Muscle of arm (tissue), 12 donors: Measurements from ENCODE around the gene SNX33. TPM values are rescaled to one million over a fixed set of nuclear protein-coding genes. Genes with fewer than 3 reads are reported as not detected.

Experiments used
- DNase-seq: peaks from one replicate; pipeline ENCODE4 v3.0.0-alpha.2; 2013
- polyA plus RNA-seq, 12 donors: library from polyadenylated mRNA; unstranded; fragments of 120-200 nt; gene quantifications; one replicate each; pipeline ENCODE4 v1.2.1, GENCODE V29; 2013; ENCODE audit not compliant: insufficient read length in 12 of 12

The SNX33 gene
- polyA plus RNA-seq, 12 donors = 12.3 to 22.7 (median 15.0) TPM; not detected in 1

DNA sequence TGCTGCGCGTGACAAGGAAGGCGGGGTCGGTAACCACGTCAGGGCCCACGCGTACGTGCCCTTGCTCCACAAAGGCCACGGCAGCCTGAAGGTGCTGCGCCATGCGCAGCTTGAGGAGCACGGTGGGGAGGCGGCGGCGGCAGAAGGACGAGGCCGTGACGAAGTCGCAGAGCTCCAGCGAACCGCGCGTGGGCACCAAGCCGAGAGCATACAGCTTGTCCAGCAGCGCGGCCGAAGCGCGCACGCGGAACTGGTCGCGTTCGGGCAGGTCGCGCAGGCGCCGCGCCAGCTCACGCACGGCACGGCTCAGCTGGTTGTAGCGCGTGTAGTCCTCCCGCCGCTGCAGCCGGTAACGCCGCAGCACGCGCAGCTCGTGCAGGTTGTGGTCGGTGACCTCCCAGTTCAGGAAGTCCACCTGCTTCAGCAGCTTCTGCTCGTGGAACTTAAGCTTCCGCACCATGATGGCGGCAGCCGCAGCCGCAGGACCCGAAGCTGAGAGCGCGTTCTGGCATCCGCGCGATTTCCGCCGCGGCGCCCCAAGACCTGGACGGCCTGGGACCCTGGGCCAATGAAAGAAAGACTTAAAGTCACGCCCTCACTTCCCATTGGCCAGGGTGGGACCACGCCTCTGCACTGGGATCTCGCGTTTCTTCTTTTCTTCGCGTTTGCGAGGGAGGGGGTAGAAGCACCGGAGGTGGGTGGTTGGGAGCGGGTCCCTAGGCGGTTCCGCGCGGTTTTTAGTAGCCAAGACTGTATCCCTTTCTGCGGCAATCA lies 7.8 kb upstream of the SNX33 start, which contains the start of gene IMP3:
IMP3 (minus strand) TSS at position 516 of the 774 bp plus-strand sequence; CDS start at position 460, 56 bp downstream.
- peak; percentile 98 for DNase-seq

DNA sequence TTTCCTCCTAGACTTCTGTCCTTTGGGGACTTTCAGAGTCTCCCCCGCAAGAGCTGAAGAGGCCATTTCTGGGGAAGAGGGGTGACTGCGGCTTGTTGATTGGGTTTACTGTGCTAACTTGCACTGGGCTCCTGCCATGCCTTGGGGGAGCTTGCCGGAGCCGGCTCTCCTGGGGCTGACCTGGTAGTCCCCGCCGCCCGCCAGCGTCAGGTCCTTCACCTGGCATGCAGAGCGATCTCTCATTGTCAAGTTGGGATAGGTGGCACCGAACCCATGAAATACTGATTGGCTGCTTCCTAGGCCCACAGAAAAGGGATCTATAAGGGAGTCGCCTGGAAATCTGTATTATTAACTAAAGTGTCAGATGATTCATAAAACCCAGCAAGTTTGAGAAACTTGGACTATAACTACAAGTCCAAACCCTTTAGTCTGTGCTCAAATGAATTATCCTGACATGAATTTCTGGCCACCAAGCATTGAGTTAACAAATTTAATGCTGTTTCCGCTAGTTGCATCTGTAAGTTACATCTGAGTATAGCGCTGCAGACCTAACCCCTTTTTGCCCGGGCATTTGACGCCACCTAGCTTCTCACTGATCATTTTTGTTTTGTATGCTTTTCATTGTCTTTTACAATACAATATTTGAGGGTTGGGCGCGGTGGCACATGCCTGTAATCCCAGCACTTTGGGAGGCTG lies 7.1 kb upstream of the SNX33 start:
- no peak for DNase-seq

DNA sequence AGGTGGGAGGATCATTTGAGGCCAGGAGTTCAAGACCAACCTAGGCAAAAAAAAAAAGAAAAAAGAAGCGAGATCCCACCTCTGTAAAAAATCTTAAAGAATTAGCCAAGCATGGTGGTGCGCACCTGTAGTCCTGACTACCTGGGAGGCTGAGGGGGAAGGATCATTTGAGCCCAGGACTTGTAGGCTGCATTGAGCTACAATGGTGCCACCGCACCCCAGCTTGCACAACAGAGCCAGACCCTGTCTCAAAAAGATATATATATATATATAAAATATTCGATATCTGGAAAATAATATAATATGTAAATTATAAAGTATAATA lies 6.6 kb upstream of the SNX33 start:
- DNase-seq = no peak

DNA sequence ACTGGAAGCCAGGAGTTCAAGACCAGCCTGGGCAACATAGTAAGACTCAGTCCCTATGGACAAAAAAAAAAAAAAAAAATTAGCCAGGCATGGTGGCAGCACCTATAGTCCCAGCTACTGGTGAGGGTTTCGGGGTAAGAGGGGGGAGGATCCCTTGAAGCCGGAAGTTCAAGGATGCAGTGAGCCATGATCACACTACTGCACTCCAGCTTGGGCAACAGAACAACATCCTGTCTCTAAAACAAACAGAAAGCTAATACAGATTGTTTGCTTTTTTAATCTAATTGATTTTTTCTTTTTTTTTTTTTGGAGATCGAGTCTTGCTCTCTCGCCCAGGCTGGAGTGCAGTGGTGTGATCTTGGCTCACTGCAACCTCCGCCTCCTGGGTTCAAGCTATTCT lies 6.1 kb upstream of the SNX33 start:
- DNase-seq = no peak

DNA sequence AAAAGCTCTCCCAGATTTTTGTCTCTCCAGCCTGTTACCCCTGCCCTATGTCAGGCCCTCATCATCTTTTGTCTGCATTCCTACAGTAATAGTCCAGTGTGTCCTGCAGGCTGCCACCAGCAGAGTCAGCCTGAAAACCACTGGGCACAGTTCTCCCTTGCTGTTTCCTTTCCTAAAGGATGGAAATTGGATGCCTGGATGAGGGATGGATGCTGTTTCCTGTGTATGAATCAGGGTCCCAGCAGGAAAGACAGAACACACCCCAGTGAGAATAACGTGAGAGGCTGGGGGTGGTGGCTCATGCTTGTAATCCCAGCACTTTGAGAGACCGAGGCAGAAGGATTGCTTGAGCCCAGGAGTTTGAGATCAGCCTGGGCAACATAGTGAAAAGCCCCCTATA lies 3.3 kb upstream of the SNX33 start:
- no peak for DNase-seq

DNA sequence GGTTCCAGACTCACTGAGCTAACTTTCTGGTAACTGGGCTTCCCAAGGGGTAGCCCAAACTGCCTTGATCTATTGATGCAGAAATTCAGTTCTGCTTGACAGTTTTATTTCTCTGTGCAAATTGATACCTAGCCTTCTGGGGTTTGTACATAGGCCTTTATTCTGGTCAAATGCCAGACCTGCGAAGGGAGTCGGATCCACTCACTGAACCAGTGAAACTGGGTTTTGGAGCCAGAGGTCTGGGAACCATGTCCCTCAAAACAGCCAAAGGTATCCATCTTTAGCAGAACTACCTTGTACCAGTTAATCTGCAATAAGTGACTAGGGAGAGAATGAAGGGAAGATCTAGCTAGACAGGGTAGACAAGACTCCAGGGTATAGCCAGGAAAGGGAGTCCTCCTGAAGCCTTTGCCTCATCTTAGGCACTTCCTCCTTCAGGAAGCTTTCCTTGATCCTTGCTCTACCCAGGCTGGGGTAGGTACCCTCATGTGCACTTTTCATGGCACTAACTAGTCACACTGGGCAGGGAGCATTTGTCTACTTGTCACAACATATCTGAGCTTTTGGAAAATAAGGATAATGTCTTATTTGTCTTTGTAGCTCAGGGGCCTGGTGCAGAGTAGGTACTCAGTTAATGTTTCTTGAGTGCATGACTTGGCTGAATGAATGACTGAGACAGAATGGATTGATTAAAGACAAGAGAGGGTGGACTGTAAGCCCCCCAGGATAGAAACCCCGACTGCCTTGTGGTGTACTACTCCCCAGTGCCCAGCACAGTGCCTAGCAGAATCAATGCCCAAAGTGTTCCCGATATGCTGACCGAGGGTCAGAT lies 1.4 kb upstream of the SNX33 start:
- no peak for DNase-seq

DNA sequence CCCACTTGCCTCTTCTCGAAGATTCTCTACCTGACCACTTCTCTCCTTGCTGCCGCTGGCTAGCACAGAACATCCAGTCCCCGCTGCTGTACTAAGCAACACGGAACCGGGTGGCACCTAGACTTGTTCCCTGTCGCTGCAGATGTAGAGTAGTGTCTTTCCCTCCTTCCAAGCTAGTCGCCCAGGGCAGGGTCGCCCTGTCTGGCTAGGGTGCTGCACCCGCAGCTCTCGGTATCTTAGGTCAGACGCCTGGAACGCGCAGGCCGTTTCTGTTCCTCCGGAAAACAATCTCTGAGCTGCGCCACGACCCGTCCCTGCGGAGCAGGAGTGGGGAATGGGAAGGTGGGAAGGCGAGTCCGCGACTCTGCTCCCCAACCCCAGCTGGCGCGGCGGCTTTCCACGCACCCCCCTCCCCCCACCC lies 758 bp upstream of the SNX33 start:
- DNase-seq = no peak

DNA sequence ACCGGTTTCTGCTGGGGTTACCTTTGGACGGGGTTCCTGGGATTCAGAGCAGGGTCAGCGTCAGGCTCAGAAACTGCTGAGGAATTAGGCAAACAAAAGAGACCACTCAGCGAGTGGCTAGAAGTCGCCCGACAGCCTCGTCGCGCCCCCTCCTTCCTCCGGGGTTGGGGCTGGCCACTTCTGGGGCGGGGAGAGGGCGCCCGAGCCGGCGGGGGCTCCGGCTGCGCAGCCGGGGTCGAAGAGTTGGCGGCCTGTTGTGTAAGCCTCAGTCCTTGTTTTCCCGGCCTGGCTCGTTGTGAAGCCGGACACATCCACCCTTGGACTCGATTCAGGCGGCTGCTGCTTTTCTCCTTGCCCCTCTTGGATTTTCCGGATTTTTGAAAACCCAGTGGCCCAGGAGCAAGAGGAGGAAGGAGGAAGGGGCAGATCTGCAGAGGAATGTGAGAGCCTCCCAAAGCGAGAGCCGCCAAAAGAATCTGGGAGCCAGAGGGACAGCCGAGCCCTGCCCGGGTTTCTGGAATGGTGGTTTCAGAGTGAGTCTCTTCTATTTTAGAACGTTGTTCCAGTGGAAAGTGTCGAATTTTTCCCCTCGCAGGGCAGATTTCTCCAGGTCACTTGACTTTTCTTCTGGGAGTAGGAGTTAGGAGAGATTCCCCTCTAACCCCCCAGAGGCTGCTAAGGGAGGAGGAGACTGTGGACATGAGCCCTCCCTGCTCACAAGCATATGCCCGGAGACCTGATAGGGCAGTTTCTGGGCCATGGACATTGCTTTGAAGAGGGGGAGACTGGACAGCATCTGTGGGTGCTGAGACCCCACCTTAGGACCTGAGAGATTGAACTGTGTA lies 666 bp downstream of the SNX33 start:
- DNase-seq = no peak

DNA sequence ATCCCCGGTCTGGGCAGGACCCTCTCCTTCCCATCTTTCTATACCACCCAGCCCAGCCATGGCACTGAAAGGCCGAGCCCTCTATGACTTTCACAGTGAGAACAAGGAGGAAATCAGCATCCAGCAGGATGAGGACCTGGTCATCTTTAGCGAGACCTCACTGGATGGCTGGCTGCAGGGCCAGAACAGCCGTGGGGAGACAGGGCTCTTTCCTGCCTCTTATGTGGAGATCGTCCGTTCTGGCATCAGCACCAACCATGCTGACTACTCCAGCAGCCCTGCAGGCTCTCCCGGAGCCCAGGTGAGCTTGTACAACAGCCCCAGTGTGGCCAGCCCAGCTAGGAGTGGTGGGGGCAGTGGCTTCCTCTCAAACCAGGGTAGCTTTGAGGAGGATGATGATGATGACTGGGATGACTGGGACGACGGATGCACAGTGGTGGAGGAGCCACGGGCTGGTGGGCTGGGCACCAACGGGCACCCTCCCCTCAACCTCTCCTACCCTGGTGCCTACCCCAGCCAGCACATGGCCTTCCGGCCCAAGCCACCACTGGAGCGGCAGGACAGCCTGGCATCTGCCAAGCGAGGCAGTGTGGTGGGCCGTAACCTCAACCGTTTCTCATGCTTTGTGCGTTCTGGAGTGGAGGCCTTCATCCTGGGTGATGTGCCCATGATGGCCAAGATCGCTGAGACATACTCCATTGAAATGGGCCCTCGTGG lies 1.5 kb downstream of the SNX33 start:
- no peak for DNase-seq

DNA sequence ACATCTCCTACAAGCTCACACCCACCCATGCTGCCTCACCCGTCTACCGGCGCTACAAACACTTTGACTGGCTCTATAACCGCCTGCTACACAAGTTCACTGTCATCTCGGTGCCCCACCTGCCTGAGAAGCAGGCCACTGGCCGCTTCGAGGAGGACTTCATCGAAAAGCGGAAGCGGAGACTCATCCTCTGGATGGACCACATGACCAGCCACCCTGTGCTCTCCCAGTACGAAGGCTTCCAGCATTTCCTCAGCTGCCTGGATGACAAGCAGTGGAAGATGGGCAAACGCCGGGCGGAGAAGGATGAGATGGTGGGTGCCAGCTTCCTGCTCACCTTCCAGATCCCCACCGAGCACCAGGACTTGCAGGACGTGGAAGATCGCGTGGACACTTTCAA lies 2.1 kb downstream of the SNX33 start:
- DNase-seq = no peak

DNA sequence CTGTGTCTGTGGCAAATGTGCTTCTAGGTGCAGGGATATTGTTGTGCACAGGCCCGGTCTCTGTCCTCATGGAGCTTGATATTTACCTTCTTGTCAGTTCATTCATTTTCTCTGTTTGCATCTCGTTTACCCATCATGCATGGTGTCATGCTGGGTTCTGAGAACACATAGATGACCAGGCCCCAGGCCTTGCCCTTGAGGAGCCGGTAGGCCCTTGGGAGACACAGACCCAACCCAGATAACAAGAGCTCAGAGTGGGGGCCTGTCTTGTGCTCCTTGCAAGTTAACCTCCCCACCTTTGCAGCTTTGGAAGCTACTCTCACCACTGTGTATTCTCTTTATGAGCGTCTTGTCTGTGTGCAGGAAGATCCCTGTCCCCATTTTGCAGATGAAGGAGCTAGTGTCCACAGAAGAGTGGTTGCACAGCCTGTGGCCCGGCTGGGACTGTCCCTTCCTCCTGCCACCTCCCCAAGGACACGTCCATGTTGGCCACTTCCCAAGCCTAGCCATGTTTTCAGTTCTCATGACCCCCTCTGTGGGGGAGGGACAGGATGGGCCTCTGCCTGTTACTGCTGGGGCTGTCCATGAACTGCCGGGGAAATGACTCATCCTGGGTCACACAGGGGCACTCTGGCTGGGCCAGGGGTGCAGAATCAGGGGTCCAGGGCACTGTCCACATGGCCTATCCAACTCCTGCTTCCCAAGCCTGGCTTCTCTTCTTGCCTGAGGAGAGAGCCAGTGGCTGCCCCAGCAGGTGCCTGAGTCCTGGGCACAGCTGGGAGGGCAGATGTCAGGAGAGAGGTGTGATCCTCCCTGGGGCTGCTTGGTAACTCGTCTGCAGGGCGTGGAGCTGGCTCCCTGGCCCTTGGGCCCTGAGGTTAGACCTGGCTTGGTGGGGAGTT lies 3.4 kb downstream of the SNX33 start:
- DNase-seq = no peak

DNA sequence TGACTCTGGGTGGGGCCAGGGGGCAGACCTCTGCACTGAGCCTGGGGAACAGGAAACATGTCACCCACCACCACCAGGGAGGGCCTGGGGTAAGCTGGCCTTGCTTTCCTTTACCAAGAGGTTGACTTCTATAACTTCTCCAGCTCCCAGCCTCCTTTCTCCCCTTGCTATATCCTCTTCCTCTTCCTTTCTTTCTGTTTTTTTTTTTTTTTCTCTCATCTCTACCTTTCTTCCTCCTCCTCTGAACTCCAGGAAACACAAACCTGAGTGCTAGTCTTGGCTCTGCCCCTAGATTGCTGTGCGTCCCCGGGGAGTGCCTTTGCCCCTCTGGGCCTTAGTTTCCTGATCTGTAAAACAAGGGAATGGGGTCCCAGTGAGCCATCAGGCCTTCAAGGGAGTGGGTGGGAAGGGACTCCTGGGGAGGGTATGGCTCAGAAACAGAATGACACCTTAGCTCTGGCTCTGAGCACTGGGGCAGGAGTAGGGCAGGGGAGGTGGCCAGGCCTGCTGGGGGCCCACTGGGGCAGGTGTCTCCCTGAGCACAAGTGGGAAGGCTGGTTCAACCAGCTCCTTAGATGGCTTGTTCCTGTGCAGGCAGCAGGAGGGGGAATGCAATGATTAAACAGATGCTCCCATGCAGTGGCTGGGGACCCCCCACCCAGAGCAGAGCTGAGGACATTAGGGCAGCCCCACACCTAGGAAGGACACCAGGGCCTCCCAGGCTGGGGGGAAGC lies 4.3 kb downstream of the SNX33 start:
- no peak for DNase-seq

DNA sequence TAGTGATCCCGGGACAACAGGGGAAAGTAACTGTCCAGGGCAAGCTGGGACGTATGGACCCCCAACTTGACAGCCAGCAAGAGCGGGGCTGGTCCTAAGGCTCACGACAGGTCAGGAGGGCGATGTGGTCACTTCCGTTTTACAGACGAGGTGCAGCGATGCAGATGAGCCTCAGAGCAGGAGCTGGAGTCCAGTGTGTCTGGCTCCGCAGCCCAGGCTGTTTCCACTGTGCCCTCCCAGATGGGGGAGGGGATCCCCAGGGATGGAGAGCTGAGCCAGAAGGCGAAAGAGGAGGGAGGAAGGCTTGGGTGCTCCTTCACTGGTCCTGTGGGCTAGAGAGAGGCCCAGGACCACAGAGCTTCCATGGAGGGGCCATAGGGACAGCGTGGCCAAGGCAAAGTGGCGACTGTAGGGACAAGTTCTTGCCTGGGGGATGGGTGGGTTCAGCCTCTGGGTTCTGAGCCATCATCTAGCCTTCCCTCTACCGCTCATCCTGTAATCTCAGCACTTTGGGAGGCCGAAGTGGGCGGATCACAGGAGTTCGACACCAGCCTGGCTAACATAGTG lies 5.7 kb downstream of the SNX33 start:
- no peak for DNase-seq

DNA sequence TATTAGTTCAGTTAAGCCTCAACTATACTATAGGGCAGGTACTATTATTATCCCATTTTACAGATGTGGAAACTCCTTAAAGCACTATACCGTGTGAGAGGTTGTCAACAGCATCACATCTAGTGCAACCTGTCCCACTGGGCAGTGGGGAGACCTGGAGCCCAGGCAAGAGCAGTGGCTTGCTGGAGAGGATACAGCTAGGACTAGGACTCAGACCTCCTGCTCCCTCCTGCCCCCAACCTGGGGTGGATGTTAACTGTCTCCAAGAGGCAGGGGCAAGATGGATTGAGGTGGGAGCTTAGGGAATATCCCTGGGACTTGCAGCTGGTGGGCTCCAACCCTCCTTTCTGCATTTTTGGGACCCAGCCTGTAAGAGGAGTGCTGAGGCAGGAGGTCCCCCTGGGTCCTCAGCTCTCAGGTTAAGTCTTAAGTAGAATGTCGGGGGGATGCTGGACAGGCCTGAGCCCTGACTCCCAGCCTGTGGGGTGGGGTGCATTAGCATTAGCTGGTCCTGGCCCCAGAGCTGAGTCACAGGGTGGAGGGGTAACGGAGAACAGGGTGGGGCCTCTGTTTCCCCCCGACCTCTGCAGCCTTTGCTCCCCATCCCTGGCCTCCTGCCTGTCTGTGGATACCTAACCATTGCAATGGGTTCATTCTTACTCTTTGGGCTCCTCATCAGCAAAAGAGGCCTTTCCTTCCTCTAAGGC lies 6.6 kb downstream of the SNX33 start:
- no peak for DNase-seq

DNA sequence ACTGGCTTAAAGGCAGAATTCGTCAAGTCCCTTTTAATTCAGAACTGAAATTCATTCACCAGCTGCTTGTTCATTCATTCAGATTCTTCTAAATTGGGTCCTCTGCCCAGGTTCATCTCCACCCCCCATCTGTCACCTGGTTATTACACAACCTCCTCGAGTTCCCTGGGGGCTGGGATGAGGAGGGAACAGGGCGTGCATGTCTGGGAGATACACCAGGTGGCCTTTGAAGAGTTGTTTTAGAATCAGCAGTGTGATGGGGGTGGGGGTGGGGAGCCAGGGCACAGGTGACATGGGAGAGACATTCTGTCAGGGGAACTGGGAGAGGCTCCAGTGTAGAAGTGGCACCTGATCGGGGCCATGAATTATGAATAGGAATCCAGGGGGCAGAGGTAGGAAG lies 8.2 kb downstream of the SNX33 start:
- DNase-seq = no peak

DNA sequence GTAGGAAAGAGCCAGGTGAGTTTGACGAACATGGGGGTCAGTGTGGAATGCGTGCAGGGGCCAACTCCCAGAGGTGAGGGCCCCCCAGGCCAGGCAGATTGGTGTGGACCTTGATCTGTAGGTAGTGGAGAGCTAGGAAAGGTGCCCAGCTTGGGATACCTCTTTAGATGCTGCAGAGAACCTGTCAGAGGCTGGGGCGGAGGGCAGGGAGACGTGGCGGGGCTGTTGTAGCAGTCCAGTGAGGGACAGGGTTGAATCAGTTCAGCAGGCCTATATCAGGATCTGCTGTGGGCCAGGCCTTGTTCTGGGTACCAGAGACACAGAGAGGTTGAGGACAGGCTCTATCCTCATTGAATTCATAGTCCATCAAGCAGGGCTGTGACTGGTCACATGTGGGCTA lies 8.6 kb downstream of the SNX33 start:
- no peak for DNase-seq

DNA sequence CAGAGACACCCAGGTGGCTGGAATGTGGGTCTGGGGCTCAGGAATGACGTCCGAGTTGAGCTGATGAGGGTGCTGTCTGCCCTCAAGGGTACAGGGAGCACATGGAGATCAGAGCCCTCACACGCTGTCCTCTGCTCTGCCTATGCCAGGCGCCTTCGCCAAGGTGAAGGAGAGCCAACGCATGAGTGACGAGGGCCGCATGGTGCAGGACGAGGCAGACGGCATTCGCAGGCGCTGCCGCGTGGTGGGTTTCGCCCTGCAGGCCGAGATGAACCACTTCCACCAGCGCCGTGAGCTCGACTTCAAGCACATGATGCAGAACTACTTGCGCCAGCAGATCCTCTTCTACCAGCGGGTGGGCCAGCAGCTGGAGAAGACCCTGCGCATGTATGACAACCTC lies 9.1 kb downstream of the SNX33 start:
- no peak for DNase-seq

DNA sequence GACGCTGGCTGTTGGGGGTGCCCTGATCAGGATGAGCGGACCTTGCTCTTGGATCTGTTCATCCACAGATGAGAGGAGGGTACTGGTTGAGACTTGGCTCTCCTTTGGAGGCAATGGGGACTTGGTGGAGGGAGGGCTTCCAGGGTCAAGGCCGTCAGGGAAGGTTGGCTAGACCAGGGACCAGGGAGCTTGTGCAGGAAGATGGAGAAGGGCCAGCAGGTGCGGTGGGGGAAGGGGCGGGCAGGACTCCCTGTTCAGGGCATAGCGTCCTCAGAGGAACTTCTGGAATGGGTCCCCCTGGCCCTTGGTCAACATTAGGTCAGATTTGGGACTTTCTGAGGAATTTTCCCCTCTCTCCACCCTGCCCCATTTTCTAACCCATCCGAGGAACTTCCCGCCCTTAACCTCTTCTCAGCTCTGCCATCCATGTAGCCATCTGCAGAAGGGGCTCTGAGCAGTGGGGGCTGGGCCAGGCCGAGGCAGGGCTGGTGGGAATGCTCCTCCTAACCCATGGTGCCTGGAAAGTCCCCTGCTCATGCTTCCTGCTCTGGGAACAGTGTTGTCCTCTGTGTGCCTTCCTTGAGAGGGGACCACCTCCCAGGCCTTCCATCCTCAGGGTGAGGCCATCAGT lies 11.5 kb downstream of the SNX33 start:
- no peak for DNase-seq
